Liver (tissue), 3 donors: ENCODE results near the gene DCTN5.

Experiments
- CTCF ChIP-seq: fragments of 150-350 bp; IDR thresholded peaks from 2 replicates; pipeline ENCODE4 v1.5.1; 2017; ENCODE audit warnings: improper control_type of control experiment, low read depth, low read length; ENCODE audit not compliant: missing input control
- JUND ChIP-seq, 2 donors: IDR thresholded peaks; 2 replicates each; pipeline ENCODE4 v1.6.1; 2016; ENCODE audit warnings: antibody characterized with exemption in 2 of 2
- NR2F2 ChIP-seq: IDR thresholded peaks from 2 replicates; pipeline ENCODE4 v1.6.1; 2016; ENCODE audit warnings: antibody characterized with exemption
- RAD21 ChIP-seq, 2 donors: IDR thresholded peaks; 2 replicates each; pipeline ENCODE4 v1.6.1; 2016; ENCODE audit warnings: antibody characterized with exemption in 2 of 2, mild to moderate bottlenecking in 2 of 2
- TF ChIP-seq, protein P1 (sequence below): IDR thresholded peaks from 2 replicates; pipeline ENCODE4 v1.6.1; 2016; ENCODE audit warnings: antibody characterized with exemption, mild to moderate bottlenecking
- donor health status: healthy.
- donor health status: healthy.

GRCh38 chr16:23634461-23635036, 6.7 kb upstream of the DCTN5 start:
- TF ChIP-seq CTCF (no peak), RAD21 (IDR thresholded peaks at IDR 0.05) (no peak), NR2F2 (no peak), JUND (IDR thresholded peaks at IDR 0.05) (no peak)
- TF ChIP-seq, protein P1, sequence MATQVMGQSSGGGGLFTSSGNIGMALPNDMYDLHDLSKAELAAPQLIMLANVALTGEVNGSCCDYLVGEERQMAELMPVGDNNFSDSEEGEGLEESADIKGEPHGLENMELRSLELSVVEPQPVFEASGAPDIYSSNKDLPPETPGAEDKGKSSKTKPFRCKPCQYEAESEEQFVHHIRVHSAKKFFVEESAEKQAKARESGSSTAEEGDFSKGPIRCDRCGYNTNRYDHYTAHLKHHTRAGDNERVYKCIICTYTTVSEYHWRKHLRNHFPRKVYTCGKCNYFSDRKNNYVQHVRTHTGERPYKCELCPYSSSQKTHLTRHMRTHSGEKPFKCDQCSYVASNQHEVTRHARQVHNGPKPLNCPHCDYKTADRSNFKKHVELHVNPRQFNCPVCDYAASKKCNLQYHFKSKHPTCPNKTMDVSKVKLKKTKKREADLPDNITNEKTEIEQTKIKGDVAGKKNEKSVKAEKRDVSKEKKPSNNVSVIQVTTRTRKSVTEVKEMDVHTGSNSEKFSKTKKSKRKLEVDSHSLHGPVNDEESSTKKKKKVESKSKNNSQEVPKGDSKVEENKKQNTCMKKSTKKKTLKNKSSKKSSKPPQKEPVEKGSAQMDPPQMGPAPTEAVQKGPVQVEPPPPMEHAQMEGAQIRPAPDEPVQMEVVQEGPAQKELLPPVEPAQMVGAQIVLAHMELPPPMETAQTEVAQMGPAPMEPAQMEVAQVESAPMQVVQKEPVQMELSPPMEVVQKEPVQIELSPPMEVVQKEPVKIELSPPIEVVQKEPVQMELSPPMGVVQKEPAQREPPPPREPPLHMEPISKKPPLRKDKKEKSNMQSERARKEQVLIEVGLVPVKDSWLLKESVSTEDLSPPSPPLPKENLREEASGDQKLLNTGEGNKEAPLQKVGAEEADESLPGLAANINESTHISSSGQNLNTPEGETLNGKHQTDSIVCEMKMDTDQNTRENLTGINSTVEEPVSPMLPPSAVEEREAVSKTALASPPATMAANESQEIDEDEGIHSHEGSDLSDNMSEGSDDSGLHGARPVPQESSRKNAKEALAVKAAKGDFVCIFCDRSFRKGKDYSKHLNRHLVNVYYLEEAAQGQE: no peak
